Measurements from ENCODE around the gene CSNK2B.

The CSNK2B gene

DNA sequence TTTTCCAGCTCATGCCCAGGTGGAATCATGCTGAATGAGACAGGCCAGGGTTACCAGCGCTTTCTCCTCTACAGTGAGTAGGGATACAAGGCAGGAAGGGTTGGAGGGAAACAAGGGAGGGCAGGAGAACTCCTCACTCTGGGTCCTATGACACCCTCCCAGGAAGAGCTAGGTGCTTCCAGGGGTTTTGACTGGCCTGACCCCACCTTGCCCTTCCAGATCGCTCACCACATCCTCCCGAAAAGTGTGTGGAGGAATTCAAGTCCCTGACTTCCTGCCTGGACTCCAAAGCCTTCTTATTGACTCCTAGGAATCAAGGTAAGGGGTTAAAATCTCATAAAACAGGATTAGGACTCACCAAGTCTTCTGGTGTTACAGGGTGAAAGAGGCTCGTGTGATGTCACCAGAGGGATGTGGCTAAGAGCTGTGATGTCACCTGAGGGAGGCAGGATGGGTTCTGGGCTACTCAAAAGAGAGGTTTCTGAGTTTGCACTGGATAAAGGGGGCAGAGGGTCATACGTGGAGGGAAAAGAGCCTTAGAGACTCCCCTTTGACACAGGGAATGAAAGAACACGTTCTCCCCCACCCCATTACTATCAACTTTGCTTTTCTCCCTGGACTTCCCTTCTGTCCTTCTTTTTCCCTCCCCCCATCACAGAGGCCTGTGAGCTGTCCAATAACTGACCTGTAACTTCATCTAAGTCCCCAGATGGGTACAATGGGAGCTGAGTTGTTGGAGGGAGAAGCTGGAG lies 8.3 kb upstream of the CSNK2B start:
- H3K4me2 ChIP-seq (ENCODE audit: low read length) = 0 out of 2 replicates have a peak overlapping the region, but pooled peaks have one; percentile 0
- peaks cover 6% of the 10 kb centered on the region; the same call in 1 of the 2 replicates for H3K79me2 ChIP-seq (ENCODE audit: insufficient read depth, low read length)
- no peaks in the 10 kb centered on the region for H4K20me1 ChIP-seq (ENCODE audit: insufficient read depth, low read length)
- H3K4me3 ChIP-seq (ENCODE audit: low read depth, low read length, poor library complexity, severe bottlenecking) = no peak overlapping the region
- peaks cover 48% of the 10 kb centered on the region for H3K4me1 ChIP-seq (ENCODE audit: insufficient read depth, low read length, severe bottlenecking)
- H3K27ac ChIP-seq (ENCODE audit: low read depth, low read length, poor library complexity, severe bottlenecking) = no peak overlapping the region
- H3F3A ChIP-seq (ENCODE audit: insufficient read depth, low read length) = no peaks in the 10 kb centered on the region
- H3K9ac ChIP-seq (ENCODE audit: low read length) = no peak overlapping the region
- no peaks in the 10 kb centered on the region for H3K9me2 ChIP-seq (ENCODE audit: low read depth, low read length)
- H3K36me3 ChIP-seq (ENCODE audit: insufficient read depth, low read length) = peaks cover 10% of the 10 kb centered on the region; the same call in 1 of the 2 replicates
- H2AFZ ChIP-seq (ENCODE audit: low read length) = no peak overlapping the region
- TF ChIP-seq EZH2 (IDR thresholded peaks at IDR 0.05; ENCODE audit: borderline replicate concordance, low read length) = no peak
- TF ChIP-seq, protein P1, sequence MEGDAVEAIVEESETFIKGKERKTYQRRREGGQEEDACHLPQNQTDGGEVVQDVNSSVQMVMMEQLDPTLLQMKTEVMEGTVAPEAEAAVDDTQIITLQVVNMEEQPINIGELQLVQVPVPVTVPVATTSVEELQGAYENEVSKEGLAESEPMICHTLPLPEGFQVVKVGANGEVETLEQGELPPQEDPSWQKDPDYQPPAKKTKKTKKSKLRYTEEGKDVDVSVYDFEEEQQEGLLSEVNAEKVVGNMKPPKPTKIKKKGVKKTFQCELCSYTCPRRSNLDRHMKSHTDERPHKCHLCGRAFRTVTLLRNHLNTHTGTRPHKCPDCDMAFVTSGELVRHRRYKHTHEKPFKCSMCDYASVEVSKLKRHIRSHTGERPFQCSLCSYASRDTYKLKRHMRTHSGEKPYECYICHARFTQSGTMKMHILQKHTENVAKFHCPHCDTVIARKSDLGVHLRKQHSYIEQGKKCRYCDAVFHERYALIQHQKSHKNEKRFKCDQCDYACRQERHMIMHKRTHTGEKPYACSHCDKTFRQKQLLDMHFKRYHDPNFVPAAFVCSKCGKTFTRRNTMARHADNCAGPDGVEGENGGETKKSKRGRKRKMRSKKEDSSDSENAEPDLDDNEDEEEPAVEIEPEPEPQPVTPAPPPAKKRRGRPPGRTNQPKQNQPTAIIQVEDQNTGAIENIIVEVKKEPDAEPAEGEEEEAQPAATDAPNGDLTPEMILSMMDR (IDR thresholded peaks at IDR 0.05; ENCODE audit: low read length) = no peak
- no peaks in the 10 kb centered on the region for H3K9me3 ChIP-seq (ENCODE audit: low read length)
- H3K27me3 ChIP-seq (ENCODE audit: insufficient read depth, low read length) = no peaks in the 10 kb centered on the region

DNA sequence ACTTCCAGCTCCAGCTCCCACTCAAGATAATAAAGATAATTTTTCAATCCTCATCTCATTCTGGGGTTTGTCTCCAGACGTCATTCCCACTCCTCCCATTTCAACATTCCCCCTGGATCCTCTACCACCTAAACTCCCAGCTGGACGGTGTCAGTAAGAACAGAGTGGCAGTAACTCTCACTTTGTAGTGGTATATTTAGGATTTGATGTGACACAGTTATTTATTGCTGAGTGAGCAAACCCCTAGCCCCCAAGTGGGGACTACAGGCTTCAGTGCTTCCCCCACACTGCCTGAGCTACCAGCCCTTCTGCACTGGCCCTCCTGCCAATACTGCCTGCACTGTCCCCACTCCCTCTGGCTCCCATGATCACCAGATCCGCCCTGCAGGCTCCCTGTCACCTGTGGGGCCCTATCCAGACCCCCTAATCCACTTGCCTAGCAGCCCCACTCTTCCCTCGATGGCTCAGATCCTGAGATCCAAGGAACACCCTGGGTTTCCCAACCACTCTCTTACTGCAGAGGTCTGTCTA lies 7.7 kb upstream of the CSNK2B start:
- peaks cover 11% of the 10 kb centered on the region; the same call in 1 of the 2 replicates for H3K36me3 ChIP-seq (ENCODE audit: insufficient read depth, low read length)

DNA sequence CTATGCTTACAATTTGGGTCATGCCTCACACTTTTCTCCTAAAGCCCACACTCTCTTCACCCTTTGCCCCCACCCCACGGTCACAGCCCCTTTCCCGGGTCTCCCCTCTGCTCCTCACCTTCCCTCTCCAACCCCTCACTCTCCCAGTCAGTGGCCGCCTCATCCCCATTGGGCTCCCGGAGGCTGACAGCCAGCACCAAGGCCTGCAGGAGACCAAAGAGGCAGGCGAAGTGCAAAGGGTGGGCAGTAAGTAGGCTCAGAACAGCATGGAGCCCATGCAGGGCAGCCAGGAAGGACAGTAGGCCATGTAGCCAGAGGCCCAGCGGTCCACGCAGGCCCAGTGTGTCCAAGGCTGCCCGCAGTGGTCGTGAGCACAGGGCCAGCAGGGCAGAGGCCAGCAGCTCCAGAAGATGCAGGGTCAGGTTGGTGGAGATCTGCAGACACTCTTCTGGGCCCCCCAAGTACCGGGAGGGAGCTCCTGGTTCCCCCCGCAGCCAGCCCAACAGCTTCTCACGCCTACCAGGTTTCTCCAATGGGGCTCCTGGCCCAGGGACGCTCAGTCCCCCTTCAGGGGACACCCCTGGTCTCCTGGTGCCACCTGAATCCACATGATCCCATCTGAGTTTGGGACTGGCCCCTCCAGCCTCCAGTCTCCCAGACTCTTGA lies 6.8 kb upstream of the CSNK2B start:
- Histone ChIP-seq H3K9ac (ENCODE audit: low read length) (peak overlapping the region; percentile 94; the same call in 1 of the 2 replicates), H3F3A (ENCODE audit: insufficient read depth, low read length) (no peaks in the 10 kb centered on the region), H3K4me1 (ENCODE audit: insufficient read depth, low read length, severe bottlenecking) (peaks cover 56% of the 10 kb centered on the region), H4K20me1 (ENCODE audit: insufficient read depth, low read length) (no peaks in the 10 kb centered on the region), H3K4me2 (ENCODE audit: low read length) (peak overlapping the region; percentile 97), H3K79me2 (ENCODE audit: insufficient read depth, low read length) (peaks cover 13% of the 10 kb centered on the region; the same call in 1 of the 2 replicates), H3K27me3 (ENCODE audit: insufficient read depth, low read length) (no peaks in the 10 kb centered on the region), H3K27ac (ENCODE audit: low read depth, low read length, poor library complexity, severe bottlenecking) (no peak overlapping the region), H3K36me3 (ENCODE audit: insufficient read depth, low read length) (peaks cover 17% of the 10 kb centered on the region; the same call in 1 of the 2 replicates), H3K9me3 (ENCODE audit: low read length) (no peaks in the 10 kb centered on the region), H3K9me2 (ENCODE audit: low read depth, low read length) (no peaks in the 10 kb centered on the region), H2AFZ (ENCODE audit: low read length) (no peak overlapping the region), H3K4me3 (ENCODE audit: low read depth, low read length, poor library complexity, severe bottlenecking) (peak overlapping the region; percentile 89)
- TF ChIP-seq, protein P1 (IDR thresholded peaks at IDR 0.05; ENCODE audit: low read length) = no peak
- no peak for TF ChIP-seq EZH2 (IDR thresholded peaks at IDR 0.05; ENCODE audit: borderline replicate concordance, low read length)

More for the DNA sequence above, 7.7 kb upstream of the CSNK2B start:
- Histone ChIP-seq H3K9me2 (ENCODE audit: low read depth, low read length) (no peaks in the 10 kb centered on the region), H4K20me1 (ENCODE audit: insufficient read depth, low read length) (no peaks in the 10 kb centered on the region), H3K4me1 (ENCODE audit: insufficient read depth, low read length, severe bottlenecking) (peaks cover 53% of the 10 kb centered on the region), H3F3A (ENCODE audit: insufficient read depth, low read length) (no peaks in the 10 kb centered on the region), H3K79me2 (ENCODE audit: insufficient read depth, low read length) (peaks cover 6% of the 10 kb centered on the region; the same call in 1 of the 2 replicates), H3K9ac (ENCODE audit: low read length) (no peak overlapping the region), H3K4me3 (ENCODE audit: low read depth, low read length, poor library complexity, severe bottlenecking) (no peak overlapping the region), H3K9me3 (ENCODE audit: low read length) (no peaks in the 10 kb centered on the region), H3K27ac (ENCODE audit: low read depth, low read length, poor library complexity, severe bottlenecking) (no peak overlapping the region), H3K27me3 (ENCODE audit: insufficient read depth, low read length) (no peaks in the 10 kb centered on the region), H2AFZ (ENCODE audit: low read length) (no peak overlapping the region), H3K4me2 (ENCODE audit: low read length) (peak overlapping the region; percentile 0; the same call in 1 of the 2 replicates)
- TF ChIP-seq EZH2 (IDR thresholded peaks at IDR 0.05; ENCODE audit: borderline replicate concordance, low read length) = no peak
- TF ChIP-seq, protein P1 (IDR thresholded peaks at IDR 0.05; ENCODE audit: low read length) = no peak
